ENCODE measurements around the gene LCP1.

LCP1 gene

GRCh38 chr13:46097663-46098062 is 84.3 kb downstream of the LCP1 start:
- no peak for DNase-seq

DNA sequence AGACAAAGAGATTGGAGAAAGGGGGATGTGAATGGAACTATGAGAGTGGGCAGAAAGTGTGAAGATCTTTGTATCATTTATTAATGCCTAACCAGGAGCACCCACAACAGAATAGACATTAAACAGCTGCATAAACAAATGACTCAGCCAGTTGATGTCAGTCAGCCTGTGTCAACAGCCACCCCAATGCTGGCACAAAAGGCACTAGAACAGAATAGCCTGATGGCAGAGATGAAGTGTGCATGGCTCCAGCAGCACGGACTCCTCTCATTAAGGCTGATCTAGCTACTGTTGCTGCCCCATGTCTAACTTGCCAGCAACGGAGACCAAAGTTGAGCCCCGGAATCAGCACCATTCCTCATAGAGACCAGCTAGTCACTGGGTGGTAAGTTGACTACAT is 85.0 kb downstream of the LCP1 start:
- DNase-seq: no peak

DNA sequence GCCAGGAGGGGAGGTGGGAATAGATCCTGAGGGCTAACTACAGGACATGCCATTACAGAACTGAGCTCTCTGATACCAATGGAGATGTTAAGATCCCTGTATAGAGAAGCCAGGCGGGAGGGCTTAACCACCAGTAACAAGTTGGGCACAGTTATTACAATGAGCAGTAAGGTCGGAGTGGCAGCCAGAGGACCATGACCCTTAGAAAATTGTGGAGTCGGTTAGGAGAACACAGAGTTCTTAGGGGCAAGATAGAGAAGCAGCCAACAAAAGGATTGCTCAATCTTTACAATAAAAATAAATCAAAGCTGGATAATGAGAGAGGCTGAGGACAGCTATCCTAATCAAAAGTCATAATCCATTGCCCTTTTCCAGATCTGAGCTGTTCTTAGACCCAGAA is 87.5 kb downstream of the LCP1 start:
- no peak for DNase-seq

GRCh38 chr13:46088821-46089562 is 93.0 kb downstream of the LCP1 start:
- peak; percentile 46 for DNase-seq

GRCh38 chr13:46087481-46087880 is 94.5 kb downstream of the LCP1 start:
- no peak for DNase-seq

GRCh38 chr13:46086985-46087384 is 95.0 kb downstream of the LCP1 start:
- no peak for DNase-seq

DNA sequence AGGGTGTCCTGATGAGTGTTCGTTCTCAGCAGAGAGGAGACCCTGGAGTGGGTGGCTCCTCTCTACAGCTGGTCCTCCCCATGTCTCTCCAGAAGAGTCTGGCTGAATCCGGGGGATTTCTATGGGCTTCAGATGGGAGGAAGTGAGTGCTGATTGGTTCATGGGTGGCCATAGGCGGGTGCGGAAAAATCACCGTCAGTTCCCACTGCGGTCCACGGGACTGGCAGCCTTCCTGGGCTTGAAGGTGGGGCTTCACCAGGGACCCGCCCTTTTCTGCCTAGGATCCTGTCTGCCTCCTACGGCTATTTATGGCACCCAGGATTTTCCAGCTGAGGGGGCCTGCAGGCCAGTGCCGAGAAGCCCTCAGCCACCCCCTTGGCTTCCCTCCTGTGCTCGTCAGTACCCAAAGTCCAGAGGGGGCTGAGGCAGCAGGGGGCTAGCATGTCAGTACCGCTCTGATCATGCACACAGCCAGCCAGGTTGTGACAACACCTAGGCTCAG is 95.5 kb downstream of the LCP1 start:
- no peak for DNase-seq

DNA sequence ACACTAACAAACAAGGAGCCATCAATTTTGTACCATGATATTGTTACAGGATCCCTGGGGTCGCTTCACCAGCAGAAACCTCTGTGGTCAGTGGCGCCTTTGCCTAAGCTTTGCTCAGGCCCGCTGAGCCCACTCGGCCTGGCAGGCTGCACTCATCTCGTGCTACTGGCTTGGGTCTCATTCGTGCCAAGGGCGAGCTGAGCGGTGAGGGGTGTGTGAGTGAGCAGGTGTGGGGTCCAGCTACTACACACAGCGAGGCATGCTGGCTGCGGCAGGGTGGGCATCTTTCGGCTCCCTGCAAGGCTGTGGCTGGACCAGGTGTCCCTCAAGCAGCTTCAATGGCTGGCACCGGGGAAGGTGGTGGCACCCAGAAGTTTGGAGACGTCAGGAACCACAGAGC is 96.2 kb downstream of the LCP1 start:
- no peak for DNase-seq

GRCh38 chr13:46082324-46082723 is 99.7 kb downstream of the LCP1 start:
- no peak for DNase-seq

- no peak for DNase-seq
These were observed 102.2 kb downstream of the LCP1 start for GRCh38 chr13:46079770-46080169.

GRCh38 chr13:46077265-46077664 is 104.7 kb downstream of the LCP1 start:
- DNase-seq: no peak

- DNase-seq: no peak
These were observed 105.2 kb downstream of the LCP1 start for GRCh38 chr13:46076827-46077226.
